Natural killer cell (primary cell): ENCODE data around the gene ACSBG1. TPM values are rescaled to one million over a fixed set of nuclear protein-coding genes. Genes with fewer than 3 reads are reported as not detected.
A peak's percentile ranks its signal among the peaks of the same experiment; 100 is the strongest.

ENCODE experiments used
- ATAC-seq, 3 donors: fragments of 150-1000 bp in 2 of 3; fragments of 200-7000 bp in 1 of 3; cut with Tn5 transposase; 1 replicate in 1 of 3; 2 replicates in 2 of 3; pipeline ENCODE4 v1.10.0; 2021; ENCODE audit warnings: mild to moderate bottlenecking in 2 of 3, moderate library complexity in 2 of 3
- DNase-seq, 2 donors: peaks; one replicate each; pipeline versions ENCODE4 v3.0.0 to v3.0.0-alpha.2; 2013 to 2021; ENCODE audit warnings: mixed read lengths in 1 of 2
- H3K27ac ChIP-seq: one replicate; pipeline ENCODE4 v1.5.1; 2013; ENCODE audit warnings: mild to moderate bottlenecking, low read length
- H3K27me3 ChIP-seq: one replicate; pipeline ENCODE4 v1.6.1; 2013; ENCODE audit warnings: low read length; ENCODE audit not compliant: control insufficient read depth, insufficient read depth
- H3K36me3 ChIP-seq: one replicate; pipeline ENCODE4 v1.6.1; 2013; ENCODE audit warnings: low read length; ENCODE audit not compliant: control insufficient read depth, insufficient read depth
- H3K4me1 ChIP-seq: one replicate; pipeline ENCODE4 v1.6.1; 2013; ENCODE audit warnings: low read length; ENCODE audit not compliant: control insufficient read depth, insufficient read depth
- H3K4me3 ChIP-seq: one replicate; pipeline ENCODE4 v1.5.1; 2013; ENCODE audit warnings: low read length
- H3K9me3 ChIP-seq: one replicate; pipeline ENCODE4 v1.6.1; 2013; ENCODE audit warnings: low read length; ENCODE audit not compliant: control insufficient read depth, insufficient read depth
- H3K27ac Mint-ChIP-seq, 2 donors: one replicate each; pipeline ENCODE4 v1.8.0; 2022; ENCODE audit warnings: mild to moderate bottlenecking in 2 of 2, mixed read lengths in 2 of 2, moderate library complexity in 1 of 2
- H3K27me3 Mint-ChIP-seq, 2 donors: one replicate each; pipeline ENCODE4 v1.8.0; 2022; ENCODE audit warnings: low read depth in 2 of 2, mixed read lengths in 2 of 2
- H3K36me3 Mint-ChIP-seq: one replicate; pipeline ENCODE4 v1.8.0; 2022; ENCODE audit warnings: mixed read lengths
- H3K4me1 Mint-ChIP-seq, 2 donors: one replicate each; pipeline ENCODE4 v1.8.0; 2022; ENCODE audit warnings: mixed read lengths in 2 of 2
- H3K4me3 Mint-ChIP-seq: one replicate; pipeline ENCODE4 v1.8.0; 2022; ENCODE audit warnings: mild to moderate bottlenecking, moderate library complexity, mixed read lengths
- H3K9me3 Mint-ChIP-seq, 2 donors: one replicate each; pipeline ENCODE4 v1.8.0; 2022; ENCODE audit warnings: mixed read lengths in 2 of 2
- CTCF ChIP-seq: fragments of 200-600 bp; IDR thresholded peaks from one replicate; pipeline ENCODE4 v1.8.0; 2022; ENCODE audit warnings: antibody characterized with exemption
- WGBS: methylation state at CpG from one replicate; pipeline ENCODE4 v1.1.7; 2013; ENCODE audit warnings: missing lambda C conversion rate; ENCODE audit not compliant: insufficient coverage; 5-methylcytosine and 5-hydroxymethylcytosine counted together
- intact Hi-C: fragments of 100-400 bp; cut with micrococcal nuclease; formaldehyde crosslinking; loops from one replicate; pipeline ENCODE4 v1.14.2; 2022
- total RNA-seq, 4 donors: library from RNA; stranded (reverse); fragments of 120-200 nt in 1 of 4; gene quantifications; one replicate each; pipeline versions ENCODE4 v1.2.3 to v1.2.4, GENCODE V29; 2013 to 2022

ACSBG1 gene, protein sequence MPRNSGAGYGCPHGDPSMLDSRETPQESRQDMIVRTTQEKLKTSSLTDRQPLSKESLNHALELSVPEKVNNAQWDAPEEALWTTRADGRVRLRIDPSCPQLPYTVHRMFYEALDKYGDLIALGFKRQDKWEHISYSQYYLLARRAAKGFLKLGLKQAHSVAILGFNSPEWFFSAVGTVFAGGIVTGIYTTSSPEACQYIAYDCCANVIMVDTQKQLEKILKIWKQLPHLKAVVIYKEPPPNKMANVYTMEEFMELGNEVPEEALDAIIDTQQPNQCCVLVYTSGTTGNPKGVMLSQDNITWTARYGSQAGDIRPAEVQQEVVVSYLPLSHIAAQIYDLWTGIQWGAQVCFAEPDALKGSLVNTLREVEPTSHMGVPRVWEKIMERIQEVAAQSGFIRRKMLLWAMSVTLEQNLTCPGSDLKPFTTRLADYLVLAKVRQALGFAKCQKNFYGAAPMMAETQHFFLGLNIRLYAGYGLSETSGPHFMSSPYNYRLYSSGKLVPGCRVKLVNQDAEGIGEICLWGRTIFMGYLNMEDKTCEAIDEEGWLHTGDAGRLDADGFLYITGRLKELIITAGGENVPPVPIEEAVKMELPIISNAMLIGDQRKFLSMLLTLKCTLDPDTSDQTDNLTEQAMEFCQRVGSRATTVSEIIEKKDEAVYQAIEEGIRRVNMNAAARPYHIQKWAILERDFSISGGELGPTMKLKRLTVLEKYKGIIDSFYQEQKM
- under 1 TPM in 1 of 3 donors, not detected in 2; 0.07 TPM for total RNA-seq
- 0.52 TPM for total RNA-seq (2013)

DNA sequence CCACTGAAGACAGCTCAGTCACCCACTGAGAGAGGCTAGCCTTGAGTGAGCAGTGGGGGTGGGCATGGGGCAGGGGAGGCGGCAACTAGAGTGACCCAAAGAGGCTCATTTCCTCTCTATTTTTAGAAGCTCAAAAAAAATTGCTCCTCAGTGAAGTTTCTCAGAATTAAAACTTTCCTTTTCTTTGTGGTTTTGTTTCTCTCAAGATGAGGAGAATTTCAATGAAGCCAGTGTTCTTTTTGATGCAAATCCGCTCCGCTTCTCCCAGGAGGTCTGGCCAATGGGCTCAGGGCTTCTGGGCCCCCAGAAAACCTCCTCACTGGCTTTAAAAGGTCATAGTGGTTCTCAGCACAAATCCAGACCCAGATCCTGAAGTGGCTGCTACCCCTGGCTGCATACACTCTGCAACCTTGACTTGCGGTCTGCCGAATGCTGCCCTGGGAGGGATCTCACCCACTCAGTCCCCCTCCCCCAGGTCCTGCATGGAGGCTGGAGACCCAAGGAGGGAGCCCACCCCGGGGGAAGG is at the start of gene ACSBG1:
Gene ACSBG1 (minus strand): TSS at position 51 of the 526 bp plus-strand sequence. CDS start 64 bp downstream, outside the sequence.
- H3K4me3 Mint-ChIP-seq: no peak within 1 kb of the TSS
- no peak for TF ChIP-seq CTCF
- no peaks in the 10 kb centered on the region for H3K36me3 Mint-ChIP-seq
- H3K4me1 ChIP-seq: no peaks in the 10 kb centered on the region
- peaks cover 2 to 11% of the 10 kb centered on the region in 2 donors for H3K27me3 Mint-ChIP-seq
- no peak for ATAC-seq
- DNase-seq: no peak
- intact Hi-C loops: no loop called here
- H3K27ac ChIP-seq: no peak within 1 kb of the TSS
- no peak within 1 kb of the TSS for H3K4me3 ChIP-seq
- H3K27ac Mint-ChIP-seq: no peak within 1 kb of the TSS
- no peaks in the 10 kb centered on the region for H3K4me1 Mint-ChIP-seq
- WGBS: 31% methylated on average over 6 of the region's 6 CpGs
- no peaks in the 10 kb centered on the region for H3K27me3 ChIP-seq
- no peaks in the 10 kb centered on the region for H3K36me3 ChIP-seq
- no peaks in the 10 kb centered on the region for H3K9me3 Mint-ChIP-seq
- H3K9me3 ChIP-seq: no peaks in the 10 kb centered on the region

GRCh38 chr15:78282324-78282723 is 48.0 kb upstream of the ACSBG1 start:
- Histone ChIP-seq H3K4me1 (no peaks in the 10 kb centered on the region), H3K27ac (no peak overlapping the region), H3K27me3 (no peaks in the 10 kb centered on the region), H3K36me3 (peaks cover 63% of the 10 kb centered on the region), H3K9me3 (no peaks in the 10 kb centered on the region), H3K4me3 (no peak overlapping the region)
- no peak for TF ChIP-seq CTCF
- WGBS: 98% methylated on average over 2 of the region's 2 CpGs
- Mint-ChIP-seq H3K27ac (peak overlapping the region in 1 of 2 donors; percentile 29), H3K4me3 (no peak overlapping the region), H3K27me3 (no peaks in the 10 kb centered on the region), H3K9me3 (no peaks in the 10 kb centered on the region), H3K36me3 (peaks cover 7% of the 10 kb centered on the region), H3K4me1 (peaks cover 0 to 4% of the 10 kb centered on the region in 2 donors)
- DNase-seq (no peak), ATAC-seq (no peak)
- intact Hi-C loops: no loop called here

- H3K27me3 Mint-ChIP-seq: no peaks in the 10 kb centered on the region
- Histone ChIP-seq H3K9me3 (no peaks in the 10 kb centered on the region), H3K36me3 (peaks cover 56% of the 10 kb centered on the region), H3K4me1 (no peaks in the 10 kb centered on the region), H3K27ac (no peak overlapping the region), H3K4me3 (no peak overlapping the region), H3K27me3 (no peaks in the 10 kb centered on the region)
- TF ChIP-seq CTCF: no peak
- H3K4me1 Mint-ChIP-seq: peaks cover 0 to 4% of the 10 kb centered on the region in 2 donors
- ATAC-seq (no peak), DNase-seq (no peak)
- no peak overlapping the region for H3K27ac Mint-ChIP-seq
- no peaks in the 10 kb centered on the region for H3K36me3 Mint-ChIP-seq
- 95% methylated on average over 13 of the region's 13 CpGs for WGBS
- intact Hi-C loops: no loop called here
- H3K9me3 Mint-ChIP-seq: no peaks in the 10 kb centered on the region
- no peak overlapping the region for H3K4me3 Mint-ChIP-seq
These were observed 46.1 kb upstream of the ACSBG1 start for GRCh38 chr15:78280319-78281072.
